Bronchial epithelial cell (primary cell): ENCODE data around the gene ITPK1. TPM values are rescaled to one million over a fixed set of nuclear protein-coding genes. Genes with fewer than 3 reads are reported as not detected.
A peak's percentile ranks its signal among the peaks of the same experiment; 100 is the strongest.

Experiments
- DNase-seq: peaks from one replicate; pipeline ENCODE4 v3.0.0-alpha.2; 2010; ENCODE audit warnings: low read depth
- FAIRE-seq: peaks from 2 replicates; lab custom pipeline; 2011; peaks lifted over from hg19 to GRCh38; lab: Jason Lieb, UNC
- H3K27me3 ChIP-seq: 2 replicates; pipeline ENCODE4 v1.5.1; 2011; ENCODE audit warnings: low read length; ENCODE audit not compliant: control insufficient read depth, insufficient read depth
- H3K36me3 ChIP-seq: 2 replicates; pipeline ENCODE4 v1.5.1; 2011; ENCODE audit warnings: low read length; ENCODE audit not compliant: control insufficient read depth, insufficient read depth
- H3K4me3 ChIP-seq: 2 replicates; pipeline ENCODE4 v1.5.1; 2011; ENCODE audit warnings: mild to moderate bottlenecking, low read depth, low read length, control low read depth
- total RNA-seq: library from RNA; depleted of rRNA; stranded (reverse); fragments of >200 nt; gene quantifications from 2 replicates; pipeline ENCODE4 v1.2.1, GENCODE V29; 2014
- TF ChIP-seq, protein P1 (sequence below): IDR thresholded peaks from 2 replicates; pipeline ENCODE4 v1.5.1; 2011; ENCODE audit warnings: mild to moderate bottlenecking, moderate library complexity, low read length, control low read depth, inconsistent platforms; ENCODE audit not compliant: insufficient read depth, severe bottlenecking

ITPK1 gene
- total RNA-seq, 1 donor from 2014 or later: 39.8 TPM

GRCh38 chr14:93026339-93026738, 89.4 kb downstream of the ITPK1 start:
- Histone ChIP-seq H3K4me3 (no peak overlapping the region), H3K36me3 (peaks cover 2% of the 10 kb centered on the region), H3K27me3 (no peaks in the 10 kb centered on the region)
- no peak for DNase-seq
- TF ChIP-seq, protein P1, sequence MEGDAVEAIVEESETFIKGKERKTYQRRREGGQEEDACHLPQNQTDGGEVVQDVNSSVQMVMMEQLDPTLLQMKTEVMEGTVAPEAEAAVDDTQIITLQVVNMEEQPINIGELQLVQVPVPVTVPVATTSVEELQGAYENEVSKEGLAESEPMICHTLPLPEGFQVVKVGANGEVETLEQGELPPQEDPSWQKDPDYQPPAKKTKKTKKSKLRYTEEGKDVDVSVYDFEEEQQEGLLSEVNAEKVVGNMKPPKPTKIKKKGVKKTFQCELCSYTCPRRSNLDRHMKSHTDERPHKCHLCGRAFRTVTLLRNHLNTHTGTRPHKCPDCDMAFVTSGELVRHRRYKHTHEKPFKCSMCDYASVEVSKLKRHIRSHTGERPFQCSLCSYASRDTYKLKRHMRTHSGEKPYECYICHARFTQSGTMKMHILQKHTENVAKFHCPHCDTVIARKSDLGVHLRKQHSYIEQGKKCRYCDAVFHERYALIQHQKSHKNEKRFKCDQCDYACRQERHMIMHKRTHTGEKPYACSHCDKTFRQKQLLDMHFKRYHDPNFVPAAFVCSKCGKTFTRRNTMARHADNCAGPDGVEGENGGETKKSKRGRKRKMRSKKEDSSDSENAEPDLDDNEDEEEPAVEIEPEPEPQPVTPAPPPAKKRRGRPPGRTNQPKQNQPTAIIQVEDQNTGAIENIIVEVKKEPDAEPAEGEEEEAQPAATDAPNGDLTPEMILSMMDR: no peak
- no peak for FAIRE-seq

DNA sequence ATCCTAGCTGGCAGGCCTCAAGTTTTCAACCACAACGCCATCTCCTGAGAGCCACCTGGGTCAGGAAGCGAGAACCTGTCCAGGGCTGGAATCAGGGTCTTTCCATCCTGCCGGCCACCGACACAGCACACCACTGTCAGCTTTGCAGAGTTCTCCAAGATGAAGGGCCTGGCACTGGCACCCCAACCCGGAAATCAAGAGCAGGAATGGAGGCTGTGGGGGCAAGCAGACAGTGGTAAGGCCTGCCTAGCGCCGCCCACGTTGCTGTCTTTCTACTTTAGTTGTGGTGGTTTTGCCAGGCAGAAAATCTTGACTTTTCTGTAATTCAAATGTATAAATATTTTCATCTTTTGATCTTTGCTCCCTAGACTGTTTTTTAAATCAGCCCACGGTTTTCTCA, 90.7 kb downstream of the ITPK1 start:
- TF ChIP-seq, protein P1: no peak
- DNase-seq (no peak), FAIRE-seq (peak; percentile 55)
- Histone ChIP-seq H3K27me3 (no peaks in the 10 kb centered on the region), H3K4me3 (no peak overlapping the region), H3K36me3 (peaks cover 2% of the 10 kb centered on the region)

DNA sequence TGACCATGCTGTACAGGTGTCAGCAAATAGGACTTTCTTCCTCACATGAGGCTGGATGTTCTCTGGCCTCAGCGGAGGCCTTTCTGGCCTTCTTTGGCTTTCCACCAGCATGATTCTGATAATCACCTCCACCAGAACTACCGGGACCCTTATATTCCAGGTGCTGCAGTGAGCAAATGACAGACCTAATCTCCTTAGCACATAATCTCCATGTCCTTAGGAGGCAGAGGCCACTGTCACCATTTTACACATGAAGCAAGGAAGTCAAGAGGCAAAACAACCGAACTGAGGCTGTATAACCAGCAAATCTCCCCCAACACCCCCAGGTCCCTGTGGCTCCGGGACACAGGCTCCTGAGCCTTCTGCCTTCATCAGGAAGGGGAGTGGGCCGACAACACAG, 91.2 kb downstream of the ITPK1 start:
- DNase-seq (no peak), FAIRE-seq (no peak)
- Histone ChIP-seq H3K4me3 (no peak overlapping the region), H3K27me3 (no peaks in the 10 kb centered on the region), H3K36me3 (peaks cover 2% of the 10 kb centered on the region)
- TF ChIP-seq, protein P1: no peak

DNA sequence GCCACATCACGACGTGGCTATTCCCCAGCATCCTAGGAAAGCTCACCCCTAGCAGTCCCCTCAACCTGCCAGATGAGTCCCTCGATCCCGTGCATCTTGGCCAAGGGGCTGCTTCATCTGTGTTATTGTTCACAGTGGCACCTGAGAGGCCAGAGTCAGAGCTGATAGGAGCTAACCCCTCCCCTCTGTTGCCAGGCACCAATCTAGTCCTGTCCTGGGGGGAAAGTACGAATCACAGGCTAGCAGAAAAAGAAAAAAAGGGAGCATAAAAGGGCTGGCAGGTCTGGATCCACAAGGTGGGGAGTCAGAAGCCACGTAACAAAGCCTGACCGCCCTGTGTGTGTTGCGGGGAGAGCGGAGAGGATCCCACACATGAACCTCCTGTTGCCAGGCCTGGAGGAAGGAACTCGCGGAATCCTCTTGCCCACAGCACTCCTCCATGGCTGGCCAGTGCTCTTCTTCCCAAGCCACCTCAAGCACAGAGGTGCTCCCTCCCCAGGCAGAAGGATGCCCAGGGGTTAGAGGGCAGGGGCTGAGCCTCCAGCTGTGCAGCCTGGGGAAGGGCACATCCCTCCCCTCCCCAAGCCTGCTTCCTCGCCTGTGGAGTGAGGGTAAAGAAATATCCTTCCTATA, 91.8 kb downstream of the ITPK1 start:
- no peaks in the 10 kb centered on the region for H3K27me3 ChIP-seq
- H3K4me3 ChIP-seq: no peak overlapping the region
- FAIRE-seq (peak; percentile 36), DNase-seq (no peak)
- TF ChIP-seq, protein P1: no peak
- H3K36me3 ChIP-seq: peaks cover 2% of the 10 kb centered on the region

GRCh38 chr14:93023039-93023438, 92.7 kb downstream of the ITPK1 start:
- Histone ChIP-seq H3K4me3 (no peak overlapping the region), H3K27me3 (no peaks in the 10 kb centered on the region), H3K36me3 (peaks cover 2% of the 10 kb centered on the region)
- FAIRE-seq (peak; percentile 23), DNase-seq (peak; percentile 28)
- TF ChIP-seq, protein P1: no peak

GRCh38 chr14:93019970-93020369, 95.8 kb downstream of the ITPK1 start:
- DNase-seq (no peak), FAIRE-seq (peak; percentile 36)
- no peak overlapping the region for H3K4me3 ChIP-seq
- H3K36me3 ChIP-seq: peaks cover 13% of the 10 kb centered on the region
- no peaks in the 10 kb centered on the region for H3K27me3 ChIP-seq
- TF ChIP-seq, protein P1: no peak
